LNCAP (cell line): Measurements from ENCODE around the gene S100A13.

Source experiments
- TF ChIP-seq, protein P1 (sequence below): fragments of 450-650 bp; IDR thresholded peaks from 2 replicates; pipeline ENCODE4 v1.5.1; 2017; ENCODE audit warnings: mild to moderate bottlenecking

Gene S100A13

DNA sequence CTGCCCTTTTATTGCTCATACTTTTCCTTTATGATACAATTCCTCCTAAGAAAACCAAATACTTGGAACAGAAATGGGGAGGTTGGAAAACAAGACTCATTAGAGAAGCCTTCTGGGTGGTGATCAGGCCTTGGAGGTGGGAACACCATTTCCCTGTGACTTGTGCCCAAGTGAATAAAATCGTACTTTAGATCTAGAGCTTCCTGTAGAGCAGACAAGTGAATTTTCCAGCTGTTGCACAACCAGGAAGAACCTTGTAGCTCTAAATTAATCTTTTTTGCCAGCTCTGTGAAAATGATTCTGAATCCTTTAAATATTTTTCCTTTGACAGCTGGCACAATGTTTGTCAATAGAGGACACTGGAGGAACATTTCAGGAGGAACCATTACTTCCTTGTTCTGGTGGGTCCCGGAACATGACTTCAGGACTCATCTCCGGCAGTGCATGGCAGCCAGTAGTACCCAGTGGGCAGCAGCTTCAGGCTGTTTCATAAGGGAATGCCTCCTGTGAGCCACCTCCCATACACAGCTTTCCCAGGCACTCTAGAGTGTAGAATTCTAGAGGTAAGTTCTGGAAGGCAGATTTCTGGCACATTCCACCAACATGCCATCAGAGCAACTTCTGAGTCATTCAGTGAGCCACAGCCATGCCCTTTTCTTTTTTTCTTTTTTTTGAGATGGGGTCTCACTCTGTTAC lies 25.6 kb upstream of the S100A13 start:
- TF ChIP-seq, protein P1, sequence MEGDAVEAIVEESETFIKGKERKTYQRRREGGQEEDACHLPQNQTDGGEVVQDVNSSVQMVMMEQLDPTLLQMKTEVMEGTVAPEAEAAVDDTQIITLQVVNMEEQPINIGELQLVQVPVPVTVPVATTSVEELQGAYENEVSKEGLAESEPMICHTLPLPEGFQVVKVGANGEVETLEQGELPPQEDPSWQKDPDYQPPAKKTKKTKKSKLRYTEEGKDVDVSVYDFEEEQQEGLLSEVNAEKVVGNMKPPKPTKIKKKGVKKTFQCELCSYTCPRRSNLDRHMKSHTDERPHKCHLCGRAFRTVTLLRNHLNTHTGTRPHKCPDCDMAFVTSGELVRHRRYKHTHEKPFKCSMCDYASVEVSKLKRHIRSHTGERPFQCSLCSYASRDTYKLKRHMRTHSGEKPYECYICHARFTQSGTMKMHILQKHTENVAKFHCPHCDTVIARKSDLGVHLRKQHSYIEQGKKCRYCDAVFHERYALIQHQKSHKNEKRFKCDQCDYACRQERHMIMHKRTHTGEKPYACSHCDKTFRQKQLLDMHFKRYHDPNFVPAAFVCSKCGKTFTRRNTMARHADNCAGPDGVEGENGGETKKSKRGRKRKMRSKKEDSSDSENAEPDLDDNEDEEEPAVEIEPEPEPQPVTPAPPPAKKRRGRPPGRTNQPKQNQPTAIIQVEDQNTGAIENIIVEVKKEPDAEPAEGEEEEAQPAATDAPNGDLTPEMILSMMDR = no peak

- TF ChIP-seq, protein P1 = no peak
These were observed 24.5 kb upstream of the S100A13 start for GRCh38 chr1:153651771-153652170.

- TF ChIP-seq, protein P1 = no peak
These were observed 22.5 kb upstream of the S100A13 start for GRCh38 chr1:153649863-153650235.

GRCh38 chr1:153649137-153649862 lies 22.0 kb upstream of the S100A13 start:
- TF ChIP-seq, protein P1 = no peak

- TF ChIP-seq, protein P1 = no peak
These were observed 20.8 kb upstream of the S100A13 start for GRCh38 chr1:153648000-153648643.

DNA sequence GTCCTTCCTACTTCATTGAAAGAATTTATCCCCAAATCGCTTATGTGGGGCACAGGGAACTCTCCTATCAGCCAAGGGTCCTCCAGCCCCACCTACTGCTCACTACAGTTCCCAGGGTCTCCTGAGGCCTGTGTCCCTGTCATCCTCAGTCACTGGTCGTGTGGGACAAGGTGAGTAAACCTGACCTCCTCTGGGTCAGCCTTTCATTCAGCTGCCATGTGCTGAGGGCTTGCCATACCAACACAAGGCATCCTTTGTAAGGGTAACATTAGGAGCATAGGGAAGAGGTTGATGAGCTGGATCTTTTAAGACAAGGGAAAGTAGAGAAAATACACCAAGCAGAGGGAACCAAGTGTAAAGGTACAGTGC lies 20.0 kb upstream of the S100A13 start:
- TF ChIP-seq, protein P1 = no peak

- TF ChIP-seq, protein P1 = no peak
These were observed 19.5 kb upstream of the S100A13 start for GRCh38 chr1:153646672-153647345.
